Loucy (cell line): ENCODE data around the gene SERPINB8.
"Not testable (repeated sequence)": the region's sequence is repeated elsewhere in the genome, so short reads cannot be mapped to it uniquely, and the experiment has no call there.

ENCODE experiments used
- H2AFZ ChIP-seq: fragments of 200-600 bp; sonication (generic); 2 replicates; pipeline ENCODE4 v1.6.0; 2016; ENCODE audit warnings: antibody characterized with exemption, mild to moderate bottlenecking, low read length, moderate library complexity
- H3F3A ChIP-seq: fragments of 200-600 bp; 2 replicates; pipeline ENCODE4 v1.6.0; 2016; ENCODE audit warnings: antibody characterized with exemption, low read depth, mild to moderate bottlenecking
- H3K27me3 ChIP-seq: fragments of 200-600 bp; sonication (generic); 2 replicates; pipeline ENCODE4 v1.6.1; 2014; ENCODE audit warnings: low read length, mild to moderate bottlenecking; ENCODE audit not compliant: insufficient read depth, poor library complexity, severe bottlenecking
- H3K36me3 ChIP-seq: fragments of 200-600 bp; sonication (generic); 2 replicates; pipeline ENCODE4 v1.6.1; 2016; ENCODE audit warnings: low read length; ENCODE audit not compliant: insufficient read depth
- H3K4me1 ChIP-seq: fragments of 200-600 bp; sonication (generic); 2 replicates; pipeline ENCODE4 v1.5.1; 2014; ENCODE audit warnings: low read length, mild to moderate bottlenecking; ENCODE audit not compliant: insufficient read depth, poor library complexity, severe bottlenecking
- H3K4me2 ChIP-seq: fragments of 200-600 bp; sonication (generic); 2 replicates; pipeline ENCODE4 v1.6.0; 2014; ENCODE audit warnings: antibody characterized with exemption, low read length, low read depth, mild to moderate bottlenecking; ENCODE audit not compliant: poor library complexity, severe bottlenecking
- H3K4me3 ChIP-seq: fragments of 200-600 bp; sonication (generic); 2 replicates; pipeline ENCODE4 v1.5.1; 2014; ENCODE audit warnings: low read length, mild to moderate bottlenecking, mixed read lengths; ENCODE audit not compliant: poor library complexity, severe bottlenecking
- H3K79me2 ChIP-seq: fragments of 200-600 bp; sonication (generic); 2 replicates; pipeline ENCODE4 v1.6.1; 2014; ENCODE audit warnings: low read length; ENCODE audit not compliant: insufficient read depth
- H3K9ac ChIP-seq: fragments of 200-600 bp; sonication (generic); 2 replicates; pipeline ENCODE4 v1.6.0; 2014; ENCODE audit warnings: mild to moderate bottlenecking, low read depth, low read length, moderate library complexity; ENCODE audit not compliant: poor library complexity, severe bottlenecking
- H3K9me2 ChIP-seq: fragments of 200-600 bp; sonication (generic); replicated peaks from 2 replicates; pipeline ENCODE4 v1.6.1; 2016; ENCODE audit warnings: low read depth, low read length, mixed read lengths
- H3K9me3 ChIP-seq: fragments of 200-600 bp; sonication (generic); 2 replicates; pipeline ENCODE4 v1.6.1; 2014; ENCODE audit warnings: mild to moderate bottlenecking, antibody characterized with exemption, low read length, low read depth; ENCODE audit not compliant: insufficient read depth
- H4K20me1 ChIP-seq: fragments of 200-600 bp; sonication (generic); 2 replicates; pipeline ENCODE4 v1.6.0; 2014; ENCODE audit warnings: antibody characterized with exemption, low read length, mild to moderate bottlenecking; ENCODE audit not compliant: insufficient read depth, poor library complexity, severe bottlenecking
- EZH2phosphoT487 ChIP-seq: fragments of 200-600 bp; IDR thresholded peaks from 2 replicates; pipeline ENCODE4 v1.6.1; 2018; ENCODE audit warnings: antibody characterized with exemption, mild to moderate bottlenecking, moderate library complexity, borderline replicate concordance
- TF ChIP-seq, protein P1 (sequence below): fragments of 200-600 bp; sonication (generic); conservative IDR thresholded peaks from 2 replicates; pipeline ENCODE4 v1.5.1; 2014; ENCODE audit warnings: mild to moderate bottlenecking, antibody characterized with exemption, low read length

SERPINB8 gene

DNA sequence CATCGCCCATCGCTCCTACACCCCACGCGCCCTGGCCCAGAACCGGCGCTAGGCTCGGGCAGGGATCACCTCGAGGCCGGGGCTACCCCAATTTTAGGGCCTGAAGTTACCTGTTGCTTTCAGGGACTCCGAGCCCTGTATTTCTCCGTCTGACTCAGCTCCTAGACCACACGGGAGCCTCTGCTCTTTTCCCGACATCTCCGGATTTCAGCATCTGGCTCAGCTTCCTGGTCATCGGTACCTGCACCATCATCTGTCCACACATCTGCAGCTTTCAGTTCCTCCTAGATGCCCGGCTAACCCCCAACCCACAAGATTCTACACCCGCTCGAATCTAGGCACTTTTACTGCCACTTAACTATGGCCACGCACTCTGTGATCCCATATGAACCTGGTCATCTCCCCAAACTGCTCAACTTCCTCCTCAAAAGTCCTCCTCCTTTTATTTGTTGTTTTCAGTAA is 32.9 kb upstream of the SERPINB8 start:
- no peaks in the 10 kb centered on the region for H3K36me3 ChIP-seq
- H3K9ac ChIP-seq = no peak overlapping the region
- TF ChIP-seq, protein P1, sequence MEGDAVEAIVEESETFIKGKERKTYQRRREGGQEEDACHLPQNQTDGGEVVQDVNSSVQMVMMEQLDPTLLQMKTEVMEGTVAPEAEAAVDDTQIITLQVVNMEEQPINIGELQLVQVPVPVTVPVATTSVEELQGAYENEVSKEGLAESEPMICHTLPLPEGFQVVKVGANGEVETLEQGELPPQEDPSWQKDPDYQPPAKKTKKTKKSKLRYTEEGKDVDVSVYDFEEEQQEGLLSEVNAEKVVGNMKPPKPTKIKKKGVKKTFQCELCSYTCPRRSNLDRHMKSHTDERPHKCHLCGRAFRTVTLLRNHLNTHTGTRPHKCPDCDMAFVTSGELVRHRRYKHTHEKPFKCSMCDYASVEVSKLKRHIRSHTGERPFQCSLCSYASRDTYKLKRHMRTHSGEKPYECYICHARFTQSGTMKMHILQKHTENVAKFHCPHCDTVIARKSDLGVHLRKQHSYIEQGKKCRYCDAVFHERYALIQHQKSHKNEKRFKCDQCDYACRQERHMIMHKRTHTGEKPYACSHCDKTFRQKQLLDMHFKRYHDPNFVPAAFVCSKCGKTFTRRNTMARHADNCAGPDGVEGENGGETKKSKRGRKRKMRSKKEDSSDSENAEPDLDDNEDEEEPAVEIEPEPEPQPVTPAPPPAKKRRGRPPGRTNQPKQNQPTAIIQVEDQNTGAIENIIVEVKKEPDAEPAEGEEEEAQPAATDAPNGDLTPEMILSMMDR = no peak
- no peak for TF ChIP-seq EZH2phosphoT487
- no peaks in the 10 kb centered on the region for H3K4me1 ChIP-seq
- H3K9me2 ChIP-seq = no peaks in the 10 kb centered on the region
- no peak overlapping the region for H3K4me3 ChIP-seq
- H3K27me3 ChIP-seq = no peaks in the 10 kb centered on the region
- H2AFZ ChIP-seq = no peak overlapping the region
- H3K4me2 ChIP-seq = no peak overlapping the region
- H4K20me1 ChIP-seq = no peaks in the 10 kb centered on the region
- H3K79me2 ChIP-seq = no peaks in the 10 kb centered on the region
- no peaks in the 10 kb centered on the region for H3F3A ChIP-seq
- no peaks in the 10 kb centered on the region for H3K9me3 ChIP-seq

DNA sequence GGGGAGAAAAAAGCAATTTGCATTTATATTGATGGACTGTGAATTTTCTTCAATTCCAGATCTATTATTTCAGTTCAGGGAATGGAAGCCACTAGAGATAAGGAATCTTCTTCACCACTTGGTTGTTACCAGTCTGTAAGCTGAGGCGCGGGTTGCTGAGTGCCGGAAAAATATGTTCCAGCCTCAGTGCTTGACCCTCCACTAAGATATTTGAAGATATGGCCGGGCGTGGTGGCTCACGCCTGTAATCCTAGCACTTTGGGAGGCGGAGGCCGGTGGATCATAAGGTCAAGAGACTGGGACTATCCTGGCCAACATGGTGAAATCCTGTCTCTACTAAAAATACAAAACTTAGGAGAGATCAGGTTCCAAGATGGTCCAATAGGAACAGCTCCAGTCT is 29.9 kb upstream of the SERPINB8 start:
- Histone ChIP-seq H2AFZ (no peak overlapping the region), H3K36me3 (no peaks in the 10 kb centered on the region), H3K4me2 (no peak overlapping the region), H3K9ac (no peak overlapping the region), H4K20me1 (no peaks in the 10 kb centered on the region), H3F3A (no peaks in the 10 kb centered on the region), H3K27me3 (no peaks in the 10 kb centered on the region), H3K79me2 (no peaks in the 10 kb centered on the region), H3K4me1 (no peaks in the 10 kb centered on the region), H3K9me3 (no peaks in the 10 kb centered on the region), H3K9me2 (no peaks in the 10 kb centered on the region), H3K4me3 (no peak overlapping the region)
- TF ChIP-seq, protein P1 = no peak
- no peak for TF ChIP-seq EZH2phosphoT487

DNA sequence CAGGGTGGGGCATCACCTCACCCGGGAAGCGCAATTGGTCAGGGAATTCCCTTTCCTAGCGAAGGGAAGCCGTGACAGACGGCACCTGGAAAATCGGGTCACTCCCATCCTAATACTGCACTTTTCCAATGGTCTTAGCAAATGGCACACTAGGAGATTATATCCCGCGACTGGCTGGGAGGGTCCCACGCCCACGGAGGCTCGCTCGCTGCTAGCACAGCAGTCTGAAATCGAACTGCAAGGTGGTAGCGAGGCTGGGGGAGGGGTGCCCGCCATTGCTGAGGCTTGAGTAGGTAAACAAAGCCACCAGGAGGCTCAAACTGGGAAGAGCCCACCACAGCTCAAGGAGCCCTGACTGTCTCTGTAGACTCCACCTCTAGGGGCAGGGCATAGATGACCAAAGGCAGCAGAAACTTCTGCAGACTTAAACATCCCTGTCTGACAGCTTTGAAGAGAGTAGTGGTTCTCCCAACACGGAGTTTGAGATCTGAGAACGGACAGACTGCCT is 29.3 kb upstream of the SERPINB8 start:
- not testable (repeated sequence) for H3K4me3 ChIP-seq, H3K36me3 ChIP-seq, H3K9me3 ChIP-seq, H3K79me2 ChIP-seq, H3F3A ChIP-seq, H4K20me1 ChIP-seq, H3K27me3 ChIP-seq, H3K4me2 ChIP-seq, H3K9me2 ChIP-seq, H3K4me1 ChIP-seq, H3K9ac ChIP-seq, H2AFZ ChIP-seq

DNA sequence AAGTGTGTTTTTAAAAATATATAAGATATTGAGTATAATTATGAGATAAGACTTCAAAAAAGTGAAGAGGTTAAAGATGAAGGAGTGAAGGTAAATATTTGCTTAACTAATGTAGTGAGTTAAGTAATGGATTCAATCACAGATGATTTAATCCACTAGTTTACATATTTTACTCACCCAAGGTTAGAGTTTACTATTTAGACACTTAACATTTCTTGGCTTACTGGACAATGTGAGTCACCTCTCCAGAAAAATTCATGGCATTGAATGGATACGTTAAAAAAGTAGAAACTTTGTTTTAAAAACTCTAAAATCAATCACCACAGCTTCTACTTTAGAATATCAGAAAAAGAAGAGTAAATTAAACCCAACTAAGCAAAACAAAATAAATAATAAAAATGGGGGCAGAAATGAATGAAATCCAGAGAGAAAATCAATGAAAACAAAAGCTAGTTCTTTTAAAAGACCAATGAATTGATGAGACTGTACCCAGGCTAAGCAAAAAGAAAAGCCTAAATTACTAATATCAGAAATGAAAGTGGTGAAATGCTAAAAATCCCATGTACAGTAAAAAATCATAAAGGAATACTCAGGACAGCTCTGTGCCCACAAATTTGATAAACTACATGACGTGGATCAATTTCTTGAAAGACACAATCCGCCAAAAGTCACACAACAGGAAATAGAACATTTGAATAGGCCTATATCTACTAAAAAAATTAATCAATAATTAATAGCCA is 22.7 kb upstream of the SERPINB8 start:
- H3K27me3 ChIP-seq = no peaks in the 10 kb centered on the region
- H3K4me1 ChIP-seq = no peaks in the 10 kb centered on the region
- no peaks in the 10 kb centered on the region for H3K9me2 ChIP-seq
- H3K36me3 ChIP-seq = no peaks in the 10 kb centered on the region
- TF ChIP-seq, protein P1 = no peak
- TF ChIP-seq EZH2phosphoT487 = no peak
- no peaks in the 10 kb centered on the region for H3K79me2 ChIP-seq
- no peaks in the 10 kb centered on the region for H3F3A ChIP-seq
- H3K9ac ChIP-seq = no peak overlapping the region
- H4K20me1 ChIP-seq = no peaks in the 10 kb centered on the region
- no peak overlapping the region for H3K4me3 ChIP-seq
- no peak overlapping the region for H2AFZ ChIP-seq
- no peaks in the 10 kb centered on the region for H3K9me3 ChIP-seq
- no peak overlapping the region for H3K4me2 ChIP-seq
